Panc1 (cell line): ENCODE measurements around the gene F5.

Experiments
- POLR2AphosphoS5 ChIP-seq: IDR thresholded peaks from 2 replicates; pipeline ENCODE4 v1.6.1; 2012; ENCODE audit warnings: mild to moderate bottlenecking, low read depth, low read length, moderate library complexity
- TCF7L2 ChIP-seq: IDR thresholded peaks from 2 replicates; pipeline ENCODE4 v1.6.1; 2011; ENCODE audit warnings: mild to moderate bottlenecking, low read depth, low read length, inconsistent platforms
- TF ChIP-seq, protein P1 (sequence below): fragments of 450-650 bp; IDR thresholded peaks from 2 replicates; pipeline ENCODE4 v1.5.1; 2017; ENCODE audit warnings: mild to moderate bottlenecking

GRCh38 chr1:169484101-169484500 lies 102.2 kb downstream of the F5 start:
- TF ChIP-seq, protein P1, sequence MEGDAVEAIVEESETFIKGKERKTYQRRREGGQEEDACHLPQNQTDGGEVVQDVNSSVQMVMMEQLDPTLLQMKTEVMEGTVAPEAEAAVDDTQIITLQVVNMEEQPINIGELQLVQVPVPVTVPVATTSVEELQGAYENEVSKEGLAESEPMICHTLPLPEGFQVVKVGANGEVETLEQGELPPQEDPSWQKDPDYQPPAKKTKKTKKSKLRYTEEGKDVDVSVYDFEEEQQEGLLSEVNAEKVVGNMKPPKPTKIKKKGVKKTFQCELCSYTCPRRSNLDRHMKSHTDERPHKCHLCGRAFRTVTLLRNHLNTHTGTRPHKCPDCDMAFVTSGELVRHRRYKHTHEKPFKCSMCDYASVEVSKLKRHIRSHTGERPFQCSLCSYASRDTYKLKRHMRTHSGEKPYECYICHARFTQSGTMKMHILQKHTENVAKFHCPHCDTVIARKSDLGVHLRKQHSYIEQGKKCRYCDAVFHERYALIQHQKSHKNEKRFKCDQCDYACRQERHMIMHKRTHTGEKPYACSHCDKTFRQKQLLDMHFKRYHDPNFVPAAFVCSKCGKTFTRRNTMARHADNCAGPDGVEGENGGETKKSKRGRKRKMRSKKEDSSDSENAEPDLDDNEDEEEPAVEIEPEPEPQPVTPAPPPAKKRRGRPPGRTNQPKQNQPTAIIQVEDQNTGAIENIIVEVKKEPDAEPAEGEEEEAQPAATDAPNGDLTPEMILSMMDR, result no peak
- TF ChIP-seq POLR2AphosphoS5, result no peak
- TF ChIP-seq TCF7L2, result no peak
